Activated CD8-positive, alpha-beta memory T cell treated with anti-CD3 and anti-CD28 coated beads for 1 hour (primary cell): ENCODE measurements around the gene HIP1.
"Not testable (repeated sequence)": the region's sequence is repeated elsewhere in the genome, so short reads cannot be mapped to it uniquely, and the experiment has no call there.

ENCODE experiments used
- DNase-seq, 2 donors: peaks; one replicate each; pipeline ENCODE4 v3.0.0-alpha.2; 2020; ENCODE audit warnings: low read depth in 1 of 2; ENCODE audit errors: extremely low read depth in 1 of 2

HIP1 gene

GRCh38 chr7:75534727-75535307 lies 203.9 kb downstream of the HIP1 start:
- no peak for DNase-seq

GRCh38 chr7:75533926-75534325 lies 204.8 kb downstream of the HIP1 start:
- DNase-seq: no peak

- no peak for DNase-seq
These were observed 206.1 kb downstream of the HIP1 start for GRCh38 chr7:75532639-75533038.

GRCh38 chr7:75531359-75531821 lies 207.4 kb downstream of the HIP1 start:
- no peak for DNase-seq

GRCh38 chr7:75527224-75527722 lies 211.5 kb downstream of the HIP1 start:
- not testable (repeated sequence) for DNase-seq

GRCh38 chr7:75521727-75522126 lies 217.0 kb downstream of the HIP1 start:
- DNase-seq: not testable (repeated sequence)

- DNase-seq: not testable (repeated sequence)
These were observed 219.9 kb downstream of the HIP1 start for GRCh38 chr7:75518842-75519241.

- DNase-seq: not testable (repeated sequence)
These were observed 229.7 kb downstream of the HIP1 start for GRCh38 chr7:75509033-75509432.

GRCh38 chr7:75492020-75492419 lies 246.7 kb downstream of the HIP1 start, which contains the start of gene SPDYE5:
TSS of gene SPDYE5 (plus strand) at chr7:75492320. CDS start at chr7:75494048, 1,728 bp downstream.
- not testable (repeated sequence) for DNase-seq

GRCh38 chr7:75485979-75486643 lies 252.6 kb downstream of the HIP1 start, which contains the start of gene POM121C:
TSS of gene POM121C (minus strand) at chr7:75486299. CDS start at chr7:75441496, 44,803 bp downstream.
- peak; percentile 63 to 73 for DNase-seq

- not testable (repeated sequence) for DNase-seq
These were observed 253.3 kb downstream of the HIP1 start for GRCh38 chr7:75485355-75485978.
